GM19452 (cell line): ENCODE data around the gene PDIA6.
"Not testable (repeated sequence)": the region's sequence is repeated elsewhere in the genome, so short reads cannot be mapped to it uniquely, and the experiment has no call there.

Experiments used
- ATAC-seq: cut with Tn5 transposase; IDR thresholded peaks from one replicate; pipeline ENCODE4 v1.9.1; 2021; ENCODE audit not compliant: unreplicated experiment

Gene PDIA6

DNA sequence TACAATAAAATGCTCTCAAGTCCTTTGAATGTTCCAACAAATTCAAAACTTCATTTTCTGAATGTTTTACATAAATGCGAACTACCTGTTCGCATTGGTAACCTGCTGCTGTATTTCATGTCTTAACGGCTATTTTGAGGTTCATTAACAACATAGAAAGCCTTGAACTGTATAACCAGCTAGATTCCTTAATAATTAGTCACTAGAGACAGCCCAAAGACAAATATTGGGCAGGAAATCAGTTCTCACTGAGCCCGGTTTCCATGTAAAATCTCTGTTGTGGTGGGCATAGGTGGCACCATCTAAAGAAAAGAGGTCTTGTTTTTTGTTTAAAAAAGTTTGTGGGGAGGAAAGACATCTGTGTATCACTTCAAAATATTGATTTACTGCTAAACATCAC lies 29.2 kb downstream of the PDIA6 start:
- ATAC-seq, result no peak

DNA sequence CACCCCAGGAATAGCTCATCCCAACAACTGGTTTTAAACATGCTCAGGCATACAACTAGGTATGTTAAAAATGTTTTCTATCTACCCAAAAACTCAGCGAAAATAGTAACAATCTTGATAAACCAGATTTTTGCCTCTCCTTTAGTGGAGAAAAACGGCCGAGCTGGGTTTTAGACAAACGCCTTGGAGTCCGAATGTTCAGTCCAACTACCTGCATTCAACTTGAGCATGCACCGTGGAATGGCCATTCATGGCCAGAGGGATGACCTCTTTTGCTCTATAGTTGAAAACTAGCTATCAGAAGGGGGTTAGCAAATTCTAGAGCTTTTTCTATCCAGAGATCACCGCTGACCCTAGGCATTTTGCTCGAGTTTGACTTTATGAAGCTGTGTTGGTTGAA lies 30.8 kb downstream of the PDIA6 start:
- no peak for ATAC-seq

DNA sequence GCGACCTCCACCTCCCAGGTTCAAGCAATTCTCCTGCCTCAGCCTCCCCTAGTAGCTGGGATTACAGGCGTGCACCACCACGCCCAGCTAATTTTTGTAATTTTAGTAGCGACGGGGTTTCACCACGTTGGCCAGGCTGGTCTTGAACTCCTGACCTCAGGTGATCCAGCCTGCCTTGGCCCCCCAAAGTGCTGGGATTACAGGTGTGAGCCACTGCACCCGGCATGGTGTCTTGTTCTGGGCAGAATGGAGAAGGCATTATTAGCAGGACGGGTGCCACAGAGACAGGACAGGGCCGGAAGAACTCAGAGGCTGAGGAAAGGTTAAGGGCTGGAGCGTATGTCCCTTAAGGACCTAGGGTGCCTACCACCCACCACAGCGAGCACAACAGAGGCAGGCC lies 31.8 kb downstream of the PDIA6 start:
- not testable (repeated sequence) for ATAC-seq

DNA sequence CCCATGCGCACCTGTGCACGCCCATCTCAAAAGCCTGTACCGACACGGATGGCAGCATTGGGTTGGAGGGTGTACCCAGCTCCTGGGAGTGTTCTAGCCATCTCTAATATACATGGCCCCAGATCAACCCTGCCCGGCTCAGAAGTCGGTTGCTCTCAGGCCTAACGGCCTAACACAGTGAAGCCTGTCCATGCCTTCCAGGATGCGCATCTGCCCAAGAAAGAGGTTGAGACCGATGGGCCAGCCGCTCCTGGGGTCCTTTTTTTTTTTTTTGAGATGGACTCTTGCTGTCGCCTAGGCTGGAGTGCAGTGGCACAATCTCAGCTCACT lies 32.1 kb downstream of the PDIA6 start:
- ATAC-seq, result no peak

DNA sequence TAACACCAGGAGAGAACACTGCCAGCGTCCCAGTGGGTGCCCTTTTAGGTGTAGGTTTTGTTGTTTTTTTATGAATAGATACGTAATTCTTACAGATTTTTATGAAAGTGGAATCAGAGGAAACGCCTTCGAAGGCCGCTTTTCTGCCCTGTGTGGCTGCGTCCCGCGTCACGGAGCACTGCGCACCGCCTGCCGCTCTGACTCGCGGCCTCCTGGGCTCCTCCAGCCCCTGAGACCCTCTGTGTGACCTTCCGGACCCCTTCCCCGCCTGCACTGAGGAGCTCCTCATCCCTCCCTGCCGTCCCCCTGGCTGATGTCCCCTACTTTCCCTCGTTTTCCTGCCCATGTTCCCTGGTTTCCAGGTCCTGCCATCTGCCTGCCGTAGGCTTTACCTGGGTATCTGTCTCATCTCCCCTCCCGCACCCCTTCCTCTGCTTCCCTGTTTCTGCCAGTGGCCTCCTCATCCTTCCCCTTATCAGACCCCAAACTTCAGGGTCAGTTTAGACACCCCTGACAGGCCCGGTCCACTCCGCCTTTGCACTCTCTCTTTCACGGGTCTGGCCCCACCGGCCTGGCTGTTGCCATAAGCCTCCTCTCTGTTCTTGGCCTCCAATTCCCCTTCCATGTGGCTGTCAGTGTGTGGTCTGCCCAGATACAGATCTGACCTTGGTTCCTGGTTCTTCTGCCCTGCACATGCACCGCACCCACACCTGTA lies 32.7 kb downstream of the PDIA6 start:
- no peak for ATAC-seq

DNA sequence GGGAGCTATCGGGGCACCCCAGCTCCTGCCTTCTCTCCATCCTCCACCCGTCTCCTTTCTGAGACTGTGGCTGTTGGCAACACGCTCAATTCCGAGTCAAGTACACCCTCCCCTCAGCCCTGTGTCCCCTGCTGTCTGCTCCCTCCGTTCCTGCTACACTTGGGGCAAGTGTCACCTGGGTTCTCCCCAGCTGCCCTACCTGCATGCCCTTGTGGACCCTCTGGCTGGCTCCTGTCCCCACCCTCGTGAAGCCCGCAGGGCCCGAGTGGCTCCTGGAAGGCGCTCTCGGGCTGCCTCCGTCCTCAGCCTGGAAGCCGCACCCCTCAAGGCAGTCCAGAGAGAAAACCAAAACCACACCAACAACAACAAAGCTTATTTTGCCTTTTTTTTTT lies 33.9 kb downstream of the PDIA6 start:
- no peak for ATAC-seq

DNA sequence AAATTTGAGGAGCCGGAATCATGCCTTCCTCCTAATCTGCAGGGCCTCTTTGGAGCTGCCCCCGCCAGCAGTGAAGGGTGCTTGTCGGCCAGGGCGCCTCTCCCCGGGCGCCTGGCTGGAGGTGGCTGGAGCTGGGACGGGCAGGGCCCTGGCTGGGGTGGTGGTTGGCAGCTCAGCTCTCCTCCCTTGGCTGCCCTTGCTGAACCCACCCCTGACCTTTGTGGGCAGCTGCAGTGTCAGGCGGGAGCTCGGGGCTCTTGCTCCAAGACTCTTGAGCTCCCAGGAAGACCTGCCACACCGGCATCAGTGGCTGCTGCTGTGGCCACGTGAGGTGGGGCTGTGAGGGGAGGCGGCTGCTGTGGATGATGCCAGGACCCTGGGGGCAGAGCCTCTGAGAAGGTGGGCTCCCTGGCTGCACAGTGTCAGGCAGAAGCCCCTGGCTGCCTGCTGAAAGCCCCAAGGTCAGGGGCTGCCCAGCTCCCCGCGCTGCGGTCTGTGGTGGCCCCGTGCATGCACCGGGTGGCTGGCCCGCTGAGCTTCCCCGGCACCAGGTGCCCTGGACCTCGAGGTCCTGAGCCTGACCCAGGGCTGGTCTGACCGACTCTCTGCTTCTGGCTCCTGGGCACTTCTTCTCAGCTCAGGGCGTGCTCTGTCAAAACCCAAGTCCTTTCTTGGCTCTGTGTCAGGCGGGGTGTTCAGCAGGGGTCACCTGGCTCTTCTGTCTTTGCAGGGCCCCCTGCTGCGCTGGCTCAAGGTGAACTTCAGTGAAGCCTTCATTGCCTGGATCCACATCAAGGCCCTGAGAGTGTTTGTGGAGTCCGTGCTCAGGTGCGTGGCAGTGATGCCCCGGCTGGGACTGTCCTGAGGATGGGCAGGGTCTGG lies 34.5 kb downstream of the PDIA6 start:
- ATAC-seq, result no peak

DNA sequence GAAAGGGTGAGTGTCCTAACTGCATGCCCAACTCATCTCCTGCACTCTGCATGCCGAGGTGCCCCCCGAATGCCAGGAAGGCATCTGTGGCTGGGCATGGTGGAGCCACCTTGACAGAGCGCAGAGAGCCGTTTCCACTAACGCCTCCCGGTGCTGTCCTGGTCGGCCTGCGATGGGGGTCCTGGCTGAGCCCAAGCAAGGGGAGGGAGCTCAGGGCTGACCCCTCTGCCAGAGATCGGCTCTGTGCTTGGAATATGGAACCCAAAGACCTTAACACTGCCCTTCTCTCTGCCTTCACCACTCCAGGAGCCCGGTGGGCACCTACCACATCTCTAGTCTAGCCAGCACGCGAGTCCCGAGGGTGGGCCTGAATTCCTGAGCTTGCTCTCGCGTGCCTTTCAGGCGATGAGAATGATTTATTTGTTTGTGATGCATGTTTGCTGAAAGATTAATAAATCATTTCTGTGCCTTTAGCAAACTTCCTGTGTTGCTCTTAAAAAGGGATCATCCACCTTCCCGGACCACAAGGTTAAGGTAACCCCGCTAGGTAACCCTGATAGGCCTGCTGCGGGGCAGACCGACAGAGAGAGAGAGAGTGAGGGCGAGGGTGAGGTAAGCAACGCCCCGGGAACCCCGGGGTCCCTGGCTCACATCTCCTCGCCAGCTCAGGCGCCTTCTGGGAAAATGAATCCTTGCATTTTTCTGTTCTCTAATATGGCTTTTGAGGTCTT lies 35.3 kb downstream of the PDIA6 start:
- no peak for ATAC-seq

DNA sequence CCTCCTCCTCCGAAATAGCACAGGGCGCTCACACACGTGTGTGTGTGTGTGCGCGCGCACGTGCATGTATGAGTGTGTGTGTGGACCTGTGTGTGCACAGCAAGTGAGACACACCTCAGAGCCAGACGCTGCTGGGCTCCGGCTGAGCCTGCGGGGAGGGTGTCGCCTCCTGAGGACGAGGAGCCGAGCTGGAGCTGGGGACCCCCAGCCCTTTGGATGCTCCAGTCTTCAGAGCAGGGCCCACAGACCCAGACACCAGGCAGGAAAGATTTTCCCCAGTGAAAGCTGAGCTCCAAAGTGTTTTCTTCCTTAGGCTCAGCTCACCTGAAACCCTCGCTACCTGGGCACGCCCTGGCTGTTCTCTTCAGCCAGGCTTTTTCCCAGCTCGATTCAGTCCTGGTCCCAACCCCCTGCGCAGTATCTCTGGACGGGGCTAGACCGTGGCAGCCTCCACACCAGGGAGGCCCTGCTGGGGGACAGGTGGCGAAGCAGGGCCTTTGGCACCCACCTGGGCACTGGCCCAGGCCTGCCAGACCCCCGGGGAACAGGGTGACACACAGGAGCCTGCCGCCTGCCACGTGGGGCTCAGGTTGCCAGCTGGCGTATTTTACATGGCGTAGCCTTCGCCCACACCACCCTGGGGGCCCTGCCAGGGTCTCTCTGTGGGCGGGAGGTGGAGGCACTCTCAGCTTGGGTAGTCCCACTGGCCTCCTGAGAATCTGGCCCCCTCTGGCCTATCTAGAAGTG lies 36.2 kb downstream of the PDIA6 start:
- ATAC-seq, result no peak

DNA sequence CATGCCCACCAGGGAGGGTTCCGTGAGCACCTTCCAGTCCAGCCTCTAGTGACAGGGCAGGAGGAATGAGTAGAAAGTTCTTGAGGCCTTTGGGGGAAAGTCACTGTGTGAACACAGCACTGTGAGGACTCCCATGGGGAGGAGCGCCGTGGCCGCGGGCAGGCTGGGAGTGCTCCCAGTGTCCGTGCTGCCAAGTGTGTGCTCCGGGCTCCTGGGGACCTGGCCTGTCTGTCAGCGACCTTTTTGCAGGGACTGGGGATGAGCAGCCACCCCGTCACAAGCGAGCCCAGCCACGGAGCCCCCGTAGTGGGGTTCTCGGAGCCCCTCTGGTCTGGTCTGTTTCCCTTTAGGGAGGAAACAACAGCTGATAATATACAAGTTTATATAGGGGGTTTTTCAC lies 36.8 kb downstream of the PDIA6 start:
- no peak for ATAC-seq

DNA sequence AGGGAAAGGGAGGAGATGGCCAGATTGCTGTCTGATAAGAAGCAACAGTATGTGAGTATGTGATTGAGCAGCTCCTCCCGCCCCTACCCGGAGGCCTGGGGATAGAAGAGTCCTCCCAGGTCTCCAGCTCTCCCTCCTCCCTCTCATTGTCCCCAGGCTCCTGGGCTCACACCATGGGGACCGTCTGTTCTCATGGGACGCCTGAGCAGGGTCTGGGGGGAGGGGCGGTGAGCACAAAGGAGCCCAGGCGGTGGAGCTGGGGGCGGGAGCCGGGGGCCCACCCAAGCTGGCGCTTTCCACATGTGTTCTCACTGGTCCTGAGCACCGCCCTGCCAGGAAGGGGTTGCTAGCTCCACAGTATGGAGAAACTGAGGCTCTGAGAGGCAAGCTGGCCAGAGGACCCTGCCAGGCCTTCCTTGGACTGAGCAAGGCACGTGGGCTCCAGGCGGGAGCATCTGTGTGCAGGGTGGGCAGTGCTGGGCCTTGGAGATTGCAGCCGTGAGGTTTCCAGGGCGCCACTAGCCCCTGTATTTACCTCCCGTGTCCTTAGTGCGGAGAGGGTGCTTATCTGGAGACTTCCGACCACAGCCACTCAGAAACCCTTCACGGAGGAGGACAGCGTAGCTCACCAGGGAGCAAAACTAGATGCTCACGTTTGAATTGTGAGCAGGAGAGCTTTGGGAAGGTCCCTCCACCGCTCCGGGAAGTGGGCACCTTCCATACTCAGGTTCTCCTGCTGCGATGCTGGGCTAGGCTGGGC lies 37.4 kb downstream of the PDIA6 start:
- ATAC-seq, result no peak

DNA sequence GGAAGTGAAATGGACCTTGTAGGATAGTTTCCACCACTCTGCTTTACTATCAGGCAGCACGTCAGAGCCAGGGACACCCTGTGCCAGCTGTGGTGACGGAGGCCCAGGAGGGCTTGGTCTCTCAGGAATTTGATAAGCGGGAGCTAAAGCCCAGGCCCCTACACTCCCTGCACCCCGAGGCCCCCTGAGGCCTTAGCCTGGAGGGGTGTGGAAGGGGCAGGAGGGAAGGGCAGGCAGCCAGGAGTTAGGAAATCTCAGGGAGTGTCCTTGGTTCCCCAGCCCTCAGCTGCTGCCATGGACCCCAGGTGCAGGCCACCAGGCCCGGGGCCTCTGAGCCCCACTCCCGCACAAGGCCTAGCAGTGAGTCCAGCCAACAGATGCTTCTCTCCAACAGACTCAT lies 38.2 kb downstream of the PDIA6 start:
- no peak for ATAC-seq

DNA sequence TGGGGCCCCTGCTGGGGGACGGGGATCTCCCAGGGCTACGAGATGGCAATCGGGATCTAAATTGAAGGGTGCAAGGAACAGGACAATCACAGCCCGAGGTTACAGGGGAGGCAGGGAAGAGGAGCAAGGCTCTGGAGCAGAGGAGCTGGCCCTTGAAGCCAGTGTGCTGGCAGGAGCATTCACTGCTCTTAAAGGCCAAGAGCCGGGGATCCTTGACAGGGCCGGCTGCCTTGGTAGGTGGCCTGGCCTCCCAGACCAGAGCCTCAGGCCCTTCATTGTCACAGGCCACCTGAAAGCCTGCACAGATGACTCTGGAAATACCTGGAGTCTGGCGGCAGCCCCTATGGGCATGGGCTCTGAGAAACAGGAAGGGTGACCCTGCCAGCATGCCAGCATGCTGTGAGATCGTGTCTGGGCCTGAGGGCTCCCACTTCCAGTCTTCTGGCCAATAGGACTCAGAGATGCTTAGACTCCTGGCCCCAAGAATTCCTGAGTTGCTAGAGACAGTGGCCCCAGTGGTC lies 38.7 kb downstream of the PDIA6 start:
- ATAC-seq, result no peak

DNA sequence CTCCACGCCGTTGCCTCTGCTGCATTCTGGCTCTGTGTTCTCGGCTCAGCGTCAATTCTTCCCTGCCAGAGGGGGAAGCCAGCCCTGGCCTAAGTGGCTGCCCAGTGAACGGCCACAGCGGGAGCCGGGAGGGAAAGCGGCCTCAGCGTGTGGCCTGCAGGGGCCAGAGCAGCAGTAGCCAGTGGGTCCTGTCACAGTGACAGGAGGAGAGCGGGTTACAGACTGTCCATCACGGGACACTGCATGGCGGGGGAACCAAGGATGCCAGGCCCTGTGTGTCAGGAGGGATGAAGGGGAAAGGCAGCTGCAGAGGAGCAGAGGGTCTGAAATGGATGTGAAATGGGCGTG lies 39.7 kb downstream of the PDIA6 start:
- ATAC-seq, result no peak

DNA sequence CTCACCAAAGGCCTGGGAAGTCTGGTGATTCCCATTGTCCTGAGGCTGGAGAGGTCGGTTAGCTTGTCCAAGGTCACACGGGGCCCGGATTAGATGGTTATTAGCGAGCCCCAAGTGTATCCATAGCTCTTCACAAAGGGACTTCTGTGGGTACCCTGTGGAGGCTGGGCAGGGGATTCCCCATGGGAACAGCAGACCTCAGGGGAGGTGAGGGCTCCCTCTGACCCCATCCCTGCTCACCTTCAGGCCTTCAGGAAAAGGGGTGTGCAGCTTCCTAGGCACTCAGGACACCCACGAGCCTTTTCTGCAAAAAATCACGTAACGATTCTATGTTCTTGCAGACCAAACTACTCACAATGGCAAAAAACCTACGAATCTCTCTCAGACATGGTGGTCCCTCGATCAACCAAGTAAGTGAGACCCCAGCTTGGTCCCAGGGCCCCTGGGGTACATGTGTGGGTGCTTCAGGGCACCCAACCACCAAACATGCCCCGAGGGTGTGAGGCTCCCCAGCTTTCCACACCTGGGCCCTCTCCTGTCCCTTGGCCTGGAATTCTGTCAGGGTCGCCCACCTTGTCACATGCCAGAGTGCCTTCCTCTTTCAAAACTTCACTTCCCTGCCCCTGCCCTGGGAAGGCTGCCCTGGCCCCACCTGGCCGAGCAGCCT lies 40.3 kb downstream of the PDIA6 start:
- ATAC-seq, result no peak

DNA sequence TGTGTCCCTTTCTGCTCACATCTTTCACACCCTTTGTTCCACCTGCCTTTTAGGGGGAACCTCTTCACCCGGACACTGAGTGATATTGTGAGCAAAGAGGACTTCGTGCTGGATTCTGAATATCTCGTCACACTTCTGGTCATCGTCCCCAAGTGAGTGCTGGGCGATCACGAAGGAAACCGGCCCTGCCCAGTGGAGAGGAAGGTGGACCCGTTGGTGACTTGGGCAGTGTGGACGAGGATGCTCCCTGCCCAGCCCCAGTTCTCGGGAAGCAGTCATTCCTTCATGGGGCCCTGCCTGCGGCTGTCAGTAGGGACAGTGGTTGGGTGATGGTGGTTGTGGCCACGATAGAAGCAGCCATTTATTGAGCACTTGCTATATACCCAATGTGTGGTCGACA lies 40.8 kb downstream of the PDIA6 start:
- ATAC-seq, result no peak

DNA sequence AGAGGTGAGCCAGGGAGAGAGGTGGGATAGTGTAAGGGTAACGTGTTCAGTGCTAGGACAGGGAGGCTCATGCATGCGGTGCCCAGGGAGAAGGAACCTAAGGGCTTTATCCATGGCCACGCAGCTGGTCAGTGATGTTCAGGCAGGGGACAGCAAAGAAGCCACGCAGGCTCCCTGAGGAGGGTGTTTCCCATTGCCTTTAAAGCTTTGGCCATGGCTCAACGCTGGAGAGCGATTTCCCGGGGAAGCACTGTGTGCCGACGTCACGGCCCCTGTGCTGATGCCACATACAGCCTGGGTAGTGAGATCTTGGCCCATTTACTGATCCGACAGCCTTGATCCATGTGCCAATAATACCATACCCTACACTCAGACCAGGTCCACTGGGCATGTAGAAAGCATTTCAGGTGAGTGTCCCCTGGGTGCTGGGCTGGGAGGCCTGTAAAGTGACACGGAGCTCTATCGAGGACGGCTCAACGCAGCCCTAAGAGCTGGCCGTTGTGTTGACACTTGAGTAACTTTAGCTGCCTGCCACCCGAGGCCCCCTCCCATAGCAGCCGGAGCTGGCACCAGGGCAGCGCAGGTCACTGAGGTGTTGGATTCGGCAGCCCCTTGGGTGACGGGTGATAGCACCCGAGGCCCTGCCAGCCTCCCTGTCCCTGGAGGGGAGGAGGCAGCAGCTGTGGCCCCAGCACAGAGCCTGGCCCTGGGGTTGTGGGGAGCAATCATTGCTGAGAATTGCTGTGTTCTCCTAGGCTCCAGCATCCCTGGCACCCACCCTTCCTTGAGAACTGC lies 41.4 kb downstream of the PDIA6 start:
- no peak for ATAC-seq

DNA sequence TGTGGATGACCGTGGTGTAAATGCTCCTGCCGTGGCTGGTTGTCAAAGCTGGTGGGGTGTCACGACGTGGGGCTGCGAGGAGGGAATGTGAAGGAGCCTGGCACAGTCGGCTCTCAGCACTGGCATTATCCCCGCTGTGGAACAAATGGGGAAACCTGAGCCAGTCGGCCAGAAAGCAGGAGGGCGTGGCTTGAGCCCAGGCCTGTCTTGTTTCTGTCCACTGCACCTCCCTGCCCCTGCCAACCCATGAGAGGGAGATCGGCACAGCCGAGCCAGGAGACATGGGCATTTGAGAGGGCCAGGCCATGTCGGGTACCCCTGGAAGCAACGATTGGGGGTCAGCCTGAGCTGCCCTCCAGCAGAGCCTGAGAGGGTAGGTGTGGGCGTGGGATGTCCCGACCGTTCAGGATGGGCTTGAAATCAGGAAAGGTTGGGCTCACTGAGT lies 44.5 kb downstream of the PDIA6 start:
- ATAC-seq, result no peak

DNA sequence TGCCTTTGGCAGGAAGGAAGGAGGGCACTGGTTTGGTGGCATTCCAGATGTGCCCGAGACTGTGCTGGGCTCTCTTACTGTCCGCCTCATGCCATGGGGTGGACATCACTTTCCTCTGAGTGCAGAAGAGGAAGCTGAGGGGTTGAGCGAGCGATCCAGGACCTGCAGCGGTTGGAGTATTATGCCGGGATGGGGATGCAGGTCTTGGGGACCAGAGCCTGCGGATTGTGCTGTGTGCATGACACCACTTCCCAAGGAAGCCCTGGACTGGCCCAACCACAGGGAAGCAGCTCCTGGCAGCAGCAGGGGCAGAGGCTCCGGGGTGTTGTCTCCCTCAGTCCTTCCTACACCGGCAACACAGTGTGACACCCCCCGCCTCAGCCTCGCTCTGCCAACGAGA lies 46.7 kb downstream of the PDIA6 start:
- no peak for ATAC-seq
